Activated CD8-positive, alpha-beta T cell treated with anti-CD3 and anti-CD28 coated beads for 36 hours (primary cell): Measurements from ENCODE around the gene KLHL13. TPM values are rescaled to one million over a fixed set of nuclear protein-coding genes. Genes with fewer than 3 reads are reported as not detected.

ENCODE experiments used
- ATAC-seq: fragments of 200-7000 bp; cut with Tn5 transposase; one replicate; pipeline ENCODE4 v1.10.0; 2021; ENCODE audit warnings: mild to moderate bottlenecking, moderate library complexity
- CTCF ChIA-PET: fragments of 350-600 bp; sonication (Branson Sonifier 250); formaldehyde crosslinking; loops from one replicate; lab custom pipeline; 2021; ENCODE audit warnings: antibody characterized with exemption; lab: Charles Lee
- POLR2A ChIA-PET: fragments of 350-600 bp; sonication (Branson Sonifier 250); formaldehyde crosslinking; loops from one replicate; lab custom pipeline; 2021; ENCODE audit warnings: antibody characterized with exemption; lab: Charles Lee
- DNase-seq: peaks from one replicate; pipeline ENCODE4 v3.0.0-alpha.2; 2020
- H3K27ac Mint-ChIP-seq: one replicate; pipeline ENCODE4 v1.8.0; 2021; ENCODE audit warnings: mild to moderate bottlenecking, mixed read lengths
- H3K27me3 Mint-ChIP-seq: one replicate; pipeline ENCODE4 v1.8.0; 2021; ENCODE audit warnings: mixed read lengths
- H3K36me3 Mint-ChIP-seq: one replicate; pipeline ENCODE4 v1.8.0; 2021; ENCODE audit warnings: low read depth, mixed read lengths
- H3K4me1 Mint-ChIP-seq: one replicate; pipeline ENCODE4 v1.8.0; 2021; ENCODE audit warnings: low read depth, mixed read lengths
- H3K4me3 Mint-ChIP-seq: one replicate; pipeline ENCODE4 v1.8.0; 2021; ENCODE audit warnings: mild to moderate bottlenecking, moderate library complexity, mixed read lengths
- H3K9me3 Mint-ChIP-seq: one replicate; pipeline ENCODE4 v1.8.0; 2021; ENCODE audit warnings: mixed read lengths
- intact Hi-C: fragments of 100-400 bp; cut with micrococcal nuclease; formaldehyde crosslinking; loops from one replicate; pipeline ENCODE4 v1.10.0; 2022
- total RNA-seq, 2 experiments: library from RNA; stranded (reverse); gene quantifications; one replicate each; pipeline ENCODE4 v1.2.3, GENCODE V29; 2021
- TF ChIP-seq, protein P1 (sequence below): fragments of 200-600 bp; IDR thresholded peaks from one replicate; pipeline ENCODE4 v1.8.0; 2022; ENCODE audit warnings: antibody characterized with exemption, mild to moderate bottlenecking

KLHL13 gene
- total RNA-seq, 2 experiments from 2014 or later = 2.2 to 2.8 TPM

- Mint-ChIP-seq H3K27me3 (no peaks in the 10 kb centered on the region), H3K4me3 (no peak overlapping the region), H3K4me1 (no peaks in the 10 kb centered on the region), H3K9me3 (no peaks in the 10 kb centered on the region), H3K27ac (no peak overlapping the region), H3K36me3 (no peaks in the 10 kb centered on the region)
- ChIA-PET POLR2A (no interaction called here), CTCF (no interaction called here)
- intact Hi-C loops = no loop called here
- TF ChIP-seq, protein P1, sequence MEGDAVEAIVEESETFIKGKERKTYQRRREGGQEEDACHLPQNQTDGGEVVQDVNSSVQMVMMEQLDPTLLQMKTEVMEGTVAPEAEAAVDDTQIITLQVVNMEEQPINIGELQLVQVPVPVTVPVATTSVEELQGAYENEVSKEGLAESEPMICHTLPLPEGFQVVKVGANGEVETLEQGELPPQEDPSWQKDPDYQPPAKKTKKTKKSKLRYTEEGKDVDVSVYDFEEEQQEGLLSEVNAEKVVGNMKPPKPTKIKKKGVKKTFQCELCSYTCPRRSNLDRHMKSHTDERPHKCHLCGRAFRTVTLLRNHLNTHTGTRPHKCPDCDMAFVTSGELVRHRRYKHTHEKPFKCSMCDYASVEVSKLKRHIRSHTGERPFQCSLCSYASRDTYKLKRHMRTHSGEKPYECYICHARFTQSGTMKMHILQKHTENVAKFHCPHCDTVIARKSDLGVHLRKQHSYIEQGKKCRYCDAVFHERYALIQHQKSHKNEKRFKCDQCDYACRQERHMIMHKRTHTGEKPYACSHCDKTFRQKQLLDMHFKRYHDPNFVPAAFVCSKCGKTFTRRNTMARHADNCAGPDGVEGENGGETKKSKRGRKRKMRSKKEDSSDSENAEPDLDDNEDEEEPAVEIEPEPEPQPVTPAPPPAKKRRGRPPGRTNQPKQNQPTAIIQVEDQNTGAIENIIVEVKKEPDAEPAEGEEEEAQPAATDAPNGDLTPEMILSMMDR = no peak
- DNase-seq (no peak), ATAC-seq (no peak)
Observed at GRCh38 chrX:117987373-117987772, 129.2 kb downstream of the KLHL13 start.

DNA sequence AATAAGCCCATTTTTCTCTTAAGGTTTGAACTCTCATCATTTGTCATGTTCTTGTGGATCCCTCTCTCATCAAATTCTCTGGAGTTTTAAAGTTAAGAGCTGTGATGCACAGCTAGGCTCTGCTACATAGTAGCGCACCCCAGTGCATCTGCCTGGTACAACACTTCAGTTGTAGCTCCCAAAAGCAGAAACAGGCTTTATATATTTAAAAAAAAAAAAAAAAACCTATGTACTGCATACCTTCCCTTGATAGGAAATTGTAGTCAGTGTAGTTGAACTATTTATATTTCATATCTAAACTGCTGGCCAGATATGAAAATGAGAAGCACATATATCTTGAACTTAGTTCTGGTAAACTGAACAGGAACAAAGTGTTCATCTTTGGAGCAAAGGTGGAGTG, 131.4 kb downstream of the KLHL13 start:
- DNase-seq = peak; percentile 6
- no peak overlapping the region for H3K4me3 Mint-ChIP-seq
- TF ChIP-seq, protein P1 = no peak
- no peaks in the 10 kb centered on the region for H3K4me1 Mint-ChIP-seq
- ChIA-PET CTCF (no interaction called here), POLR2A (no interaction called here)
- no peak for ATAC-seq
- H3K36me3 Mint-ChIP-seq = no peaks in the 10 kb centered on the region
- H3K9me3 Mint-ChIP-seq = no peaks in the 10 kb centered on the region
- H3K27ac Mint-ChIP-seq = no peak overlapping the region
- no peaks in the 10 kb centered on the region for H3K27me3 Mint-ChIP-seq
- intact Hi-C loops = no loop called here

GRCh38 chrX:117982694-117983392, 133.8 kb downstream of the KLHL13 start:
- Mint-ChIP-seq H3K36me3 (no peaks in the 10 kb centered on the region), H3K27ac (no peak overlapping the region), H3K9me3 (no peaks in the 10 kb centered on the region), H3K4me3 (no peak overlapping the region), H3K4me1 (no peaks in the 10 kb centered on the region), H3K27me3 (no peaks in the 10 kb centered on the region)
- ATAC-seq = no peak
- intact Hi-C loops = no loop called here
- ChIA-PET CTCF (no interaction called here), POLR2A (no interaction called here)
- no peak for DNase-seq
- TF ChIP-seq, protein P1 = no peak

DNA sequence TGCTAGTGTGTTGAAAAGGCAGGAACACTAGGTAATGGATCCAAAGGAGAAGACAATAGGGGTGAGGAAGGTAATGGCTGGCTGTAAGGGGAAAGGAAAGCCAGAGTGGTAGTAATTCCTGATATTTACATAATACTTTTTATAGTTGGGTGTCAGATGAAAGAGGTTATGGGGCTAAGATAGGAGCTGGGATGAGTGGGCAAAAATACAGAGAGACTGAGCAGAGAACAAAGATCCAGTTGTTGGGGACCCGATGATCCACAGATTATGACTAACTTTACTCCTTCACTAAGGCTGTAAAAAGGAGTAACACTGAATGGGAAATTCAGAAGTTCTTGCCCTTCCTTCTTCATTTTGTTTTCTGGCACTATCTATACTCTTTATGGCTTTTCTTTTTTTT, 138.2 kb downstream of the KLHL13 start:
- DNase-seq = no peak
- Mint-ChIP-seq H3K36me3 (no peaks in the 10 kb centered on the region), H3K27me3 (no peaks in the 10 kb centered on the region), H3K4me1 (no peaks in the 10 kb centered on the region), H3K27ac (no peak overlapping the region), H3K9me3 (no peaks in the 10 kb centered on the region), H3K4me3 (no peak overlapping the region)
- ChIA-PET CTCF (no interaction called here), POLR2A (no interaction called here)
- ATAC-seq = no peak
- intact Hi-C loops = no loop called here
- TF ChIP-seq, protein P1 = no peak

DNA sequence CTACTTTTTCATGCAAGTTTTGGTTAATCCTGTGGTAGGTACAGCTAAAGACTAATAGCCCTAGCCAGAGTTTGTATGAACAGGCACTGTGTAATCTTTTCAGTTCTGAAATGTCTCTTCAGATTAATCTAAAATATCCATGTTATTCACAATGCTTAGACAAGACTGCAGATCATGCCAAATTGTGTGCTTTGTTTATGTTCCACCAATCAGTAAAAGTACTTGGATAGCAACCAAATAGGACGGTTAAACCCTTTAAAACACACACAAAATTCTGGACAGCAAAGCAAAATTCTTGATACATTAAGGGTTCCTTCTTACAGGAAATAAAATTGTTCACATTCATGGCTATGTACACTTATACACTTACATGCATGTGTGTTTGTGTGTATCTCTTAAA, 139.1 kb downstream of the KLHL13 start:
- intact Hi-C loops = no loop called here
- H3K4me1 Mint-ChIP-seq = no peaks in the 10 kb centered on the region
- CTCF ChIA-PET = no interaction called here
- POLR2A ChIA-PET = no interaction called here
- no peaks in the 10 kb centered on the region for H3K9me3 Mint-ChIP-seq
- TF ChIP-seq, protein P1 = no peak
- ATAC-seq (no peak), DNase-seq (no peak)
- no peak overlapping the region for H3K27ac Mint-ChIP-seq
- H3K4me3 Mint-ChIP-seq = no peak overlapping the region
- H3K27me3 Mint-ChIP-seq = no peaks in the 10 kb centered on the region
- H3K36me3 Mint-ChIP-seq = no peaks in the 10 kb centered on the region
